Measurements from ENCODE around the gene HES5. TPM values are rescaled to one million over a fixed set of nuclear protein-coding genes. Genes with fewer than 3 reads are reported as not detected.

The HES5 gene
- polyA plus RNA-seq, 1 donor from 2014 or later: 0.81 TPM

DNA sequence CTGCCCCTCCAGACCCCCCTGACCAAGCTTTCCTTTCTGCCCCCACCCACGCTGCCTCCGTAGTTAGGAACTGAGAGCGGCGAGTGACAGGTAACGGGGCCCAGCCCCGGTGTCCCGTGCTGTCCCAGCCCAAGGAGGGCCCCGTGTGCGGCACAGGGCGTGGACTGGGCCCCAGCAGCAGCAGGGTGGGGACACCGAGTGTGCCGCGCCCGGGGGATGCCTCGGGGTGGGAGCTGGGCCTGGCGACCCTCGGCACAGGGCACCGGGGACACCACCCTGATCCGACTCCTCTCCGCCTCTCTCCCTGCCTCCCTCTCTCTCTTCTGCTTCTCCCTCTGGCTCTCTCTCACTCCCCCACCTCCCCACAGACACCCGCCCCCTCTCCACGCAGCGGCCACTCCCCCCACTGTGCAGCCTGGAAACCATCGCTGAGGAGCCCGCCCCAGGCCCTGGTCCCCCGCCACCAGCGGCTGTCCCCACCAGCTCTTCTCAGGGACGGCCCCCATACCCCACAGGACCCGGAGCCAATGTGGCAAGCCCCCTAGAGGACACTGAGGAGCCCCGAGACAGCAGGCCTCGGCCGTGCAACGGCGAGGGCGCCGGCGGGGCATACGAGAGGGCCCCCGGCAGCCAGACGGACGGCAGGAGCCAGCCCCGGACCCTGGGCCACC is 26.4 kb downstream of the HES5 start:
- Histone ChIP-seq H3F3A (ENCODE audit: insufficient read depth, low read length, poor library complexity, severe bottlenecking) (no peaks in the 10 kb centered on the region), H3K9ac (ENCODE audit: low read length) (no peak overlapping the region), H3K36me3 (ENCODE audit: insufficient read depth, low read length) (no peaks in the 10 kb centered on the region), H3K9me3 (ENCODE audit: low read length) (no peaks in the 10 kb centered on the region), H2AFZ (ENCODE audit: low read depth, low read length) (no peak overlapping the region), H3K4me2 (ENCODE audit: low read length) (no peak overlapping the region), H3K9me2 (ENCODE audit: insufficient read depth, low read length) (no peaks in the 10 kb centered on the region), H3K27me3 (ENCODE audit: insufficient read depth, low read depth, low read length) (no peaks in the 10 kb centered on the region), H4K20me1 (ENCODE audit: insufficient read depth) (no peaks in the 10 kb centered on the region), H3K4me3 (ENCODE audit: low read length) (no peak overlapping the region), H3K27ac (ENCODE audit: low read length) (no peak overlapping the region), H3K79me2 (replicated peaks; ENCODE audit: insufficient read depth, low read length) (no peaks in the 10 kb centered on the region)
- TF ChIP-seq CTCF (IDR thresholded peaks at IDR 0.05; ENCODE audit: poor library complexity, severe bottlenecking): no peak
- TF ChIP-seq POLR2AphosphoS5 (IDR thresholded peaks at IDR 0.05): no peak
- TF ChIP-seq SMC3 (conservative IDR thresholded peaks at IDR 0.05; ENCODE audit: poor library complexity): no peak
- no peak for TF ChIP-seq EZH2 (IDR thresholded peaks at IDR 0.05; ENCODE audit: borderline replicate concordance, insufficient read depth, low read length, poor library complexity, severe bottlenecking)
- no peak for TF ChIP-seq REST (IDR thresholded peaks at IDR 0.05; ENCODE audit: borderline replicate concordance)
- TF ChIP-seq TAF1 (IDR thresholded peaks at IDR 0.05; ENCODE audit: low read depth): no peak
- no peak for TF ChIP-seq RAD21 (conservative IDR thresholded peaks at IDR 0.05)
- TF ChIP-seq MXI1 (conservative IDR thresholded peaks at IDR 0.05; ENCODE audit: poor library complexity, severe bottlenecking): no peak

DNA sequence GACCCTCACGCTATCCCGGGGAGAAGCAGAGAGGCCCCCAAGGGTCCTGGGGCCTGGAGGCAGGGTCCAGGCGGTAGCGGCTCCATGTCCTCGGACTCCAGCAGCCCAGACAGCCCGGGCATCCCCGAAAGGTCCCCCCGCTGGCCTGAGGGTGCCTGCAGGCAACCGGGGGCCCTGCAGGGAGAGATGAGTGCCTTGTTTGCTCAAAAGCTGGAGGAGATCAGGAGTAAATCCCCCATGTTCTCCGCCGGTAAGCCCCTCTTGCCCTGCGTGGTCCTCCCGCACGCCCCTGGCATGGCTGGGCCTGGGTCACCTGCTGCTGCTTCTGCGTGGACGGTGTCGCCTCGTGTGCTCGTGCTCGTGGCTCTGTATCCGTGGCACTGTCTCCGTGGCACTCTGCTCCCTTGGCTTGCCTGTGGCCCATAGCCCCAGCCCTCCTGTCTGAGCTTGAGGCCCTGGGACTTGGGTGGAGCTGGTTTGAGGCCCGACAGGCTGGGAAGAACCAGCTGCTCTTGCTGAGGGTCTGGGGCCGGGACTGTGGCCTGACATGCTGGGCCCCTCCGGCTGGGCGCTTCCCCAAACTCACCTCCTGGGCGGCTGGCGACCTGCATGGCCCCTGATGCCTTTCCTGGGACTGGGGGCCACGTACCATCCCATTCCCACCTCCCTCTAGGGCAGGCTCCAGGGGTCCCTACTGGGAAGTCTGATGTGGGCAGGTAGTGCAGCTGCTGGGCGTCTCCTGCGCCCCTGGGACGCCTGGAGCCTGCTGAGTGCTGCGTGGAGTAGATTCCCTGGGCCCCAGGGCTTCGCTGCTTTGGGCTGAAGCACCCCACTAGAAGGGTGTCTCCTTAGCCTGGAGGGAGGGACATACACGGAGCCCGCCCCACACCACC is 27.2 kb downstream of the HES5 start:
- Histone ChIP-seq H3K4me3 (ENCODE audit: low read length) (no peak overlapping the region), H3K27ac (ENCODE audit: low read length) (no peak overlapping the region), H4K20me1 (ENCODE audit: insufficient read depth) (no peaks in the 10 kb centered on the region), H3K9me2 (ENCODE audit: insufficient read depth, low read length) (no peaks in the 10 kb centered on the region), H3K79me2 (replicated peaks; ENCODE audit: insufficient read depth, low read length) (no peaks in the 10 kb centered on the region), H3K9ac (ENCODE audit: low read length) (no peak overlapping the region), H3K27me3 (ENCODE audit: insufficient read depth, low read depth, low read length) (no peaks in the 10 kb centered on the region), H3F3A (ENCODE audit: insufficient read depth, low read length, poor library complexity, severe bottlenecking) (no peaks in the 10 kb centered on the region), H3K4me2 (ENCODE audit: low read length) (no peak overlapping the region), H3K36me3 (ENCODE audit: insufficient read depth, low read length) (no peaks in the 10 kb centered on the region), H3K9me3 (ENCODE audit: low read length) (no peaks in the 10 kb centered on the region), H2AFZ (ENCODE audit: low read depth, low read length) (no peak overlapping the region)
- no peak for TF ChIP-seq MXI1 (conservative IDR thresholded peaks at IDR 0.05; ENCODE audit: poor library complexity, severe bottlenecking)
- TF ChIP-seq EZH2 (IDR thresholded peaks at IDR 0.05; ENCODE audit: borderline replicate concordance, insufficient read depth, low read length, poor library complexity, severe bottlenecking): no peak
- TF ChIP-seq POLR2AphosphoS5 (IDR thresholded peaks at IDR 0.05): no peak
- TF ChIP-seq EP300 (conservative IDR thresholded peaks at IDR 0.05; ENCODE audit: poor library complexity, severe bottlenecking): no peak
- TF ChIP-seq SMC3 (conservative IDR thresholded peaks at IDR 0.05; ENCODE audit: poor library complexity): no peak
- no peak for TF ChIP-seq RAD21 (conservative IDR thresholded peaks at IDR 0.05)
- TF ChIP-seq CTCF (IDR thresholded peaks at IDR 0.05; ENCODE audit: poor library complexity, severe bottlenecking): no peak
- no peak for TF ChIP-seq REST (IDR thresholded peaks at IDR 0.05; ENCODE audit: borderline replicate concordance)
